ENCODE measurements around the gene YTHDF1. TPM values are rescaled to one million over a fixed set of nuclear protein-coding genes. Genes with fewer than 3 reads are reported as not detected.

The YTHDF1 gene
- polyA plus RNA-seq, 1 donor from 2014 or later, result 36.9 TPM

DNA sequence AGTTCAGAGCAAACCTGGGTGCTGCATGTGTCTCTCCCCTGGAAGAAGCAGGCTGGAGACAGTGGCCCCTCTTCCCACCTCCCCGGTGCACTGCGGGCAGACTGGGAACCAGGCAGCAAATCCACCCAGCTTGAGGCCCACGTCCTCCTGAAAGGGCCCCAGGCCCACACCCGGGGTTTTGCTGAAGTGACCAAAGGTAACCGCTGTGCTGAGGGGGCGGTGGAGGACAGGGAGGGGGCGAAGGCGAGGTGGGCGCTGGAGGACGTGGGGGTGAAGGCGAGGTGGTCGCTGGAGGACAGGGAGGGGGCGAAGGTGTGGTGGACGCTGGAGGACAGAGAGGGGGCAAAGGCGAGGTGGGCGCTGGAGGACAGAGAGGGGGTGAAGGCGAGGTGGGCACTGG, 18.0 kb upstream of the YTHDF1 start:
- Histone ChIP-seq H3K27me3 (ENCODE audit: insufficient read depth, low read depth, low read length) (no peaks in the 10 kb centered on the region), H3F3A (ENCODE audit: insufficient read depth, low read length, poor library complexity, severe bottlenecking) (no peaks in the 10 kb centered on the region), H3K79me2 (replicated peaks; ENCODE audit: insufficient read depth, low read length) (no peaks in the 10 kb centered on the region), H3K4me3 (ENCODE audit: low read length) (no peak overlapping the region), H3K4me2 (ENCODE audit: low read length) (no peak overlapping the region), H3K9me3 (ENCODE audit: low read length) (no peaks in the 10 kb centered on the region), H3K9me2 (ENCODE audit: insufficient read depth, low read length) (no peaks in the 10 kb centered on the region), H3K9ac (ENCODE audit: low read length) (no peak overlapping the region), H4K20me1 (ENCODE audit: insufficient read depth) (no peaks in the 10 kb centered on the region), H2AFZ (ENCODE audit: low read depth, low read length) (no peak overlapping the region), H3K27ac (ENCODE audit: low read length) (no peak overlapping the region), H3K36me3 (ENCODE audit: insufficient read depth, low read length) (no peaks in the 10 kb centered on the region)
- TF ChIP-seq SMC3 (conservative IDR thresholded peaks at IDR 0.05; ENCODE audit: poor library complexity) (no peak), RAD21 (conservative IDR thresholded peaks at IDR 0.05) (no peak), MXI1 (conservative IDR thresholded peaks at IDR 0.05; ENCODE audit: poor library complexity, severe bottlenecking) (no peak), TAF1 (IDR thresholded peaks at IDR 0.05; ENCODE audit: low read depth) (no peak), EZH2 (IDR thresholded peaks at IDR 0.05; ENCODE audit: borderline replicate concordance, insufficient read depth, low read length, poor library complexity, severe bottlenecking) (no peak), EP300 (conservative IDR thresholded peaks at IDR 0.05; ENCODE audit: poor library complexity, severe bottlenecking) (no peak), POLR2AphosphoS5 (IDR thresholded peaks at IDR 0.05) (no peak)
- TF ChIP-seq, protein P1, sequence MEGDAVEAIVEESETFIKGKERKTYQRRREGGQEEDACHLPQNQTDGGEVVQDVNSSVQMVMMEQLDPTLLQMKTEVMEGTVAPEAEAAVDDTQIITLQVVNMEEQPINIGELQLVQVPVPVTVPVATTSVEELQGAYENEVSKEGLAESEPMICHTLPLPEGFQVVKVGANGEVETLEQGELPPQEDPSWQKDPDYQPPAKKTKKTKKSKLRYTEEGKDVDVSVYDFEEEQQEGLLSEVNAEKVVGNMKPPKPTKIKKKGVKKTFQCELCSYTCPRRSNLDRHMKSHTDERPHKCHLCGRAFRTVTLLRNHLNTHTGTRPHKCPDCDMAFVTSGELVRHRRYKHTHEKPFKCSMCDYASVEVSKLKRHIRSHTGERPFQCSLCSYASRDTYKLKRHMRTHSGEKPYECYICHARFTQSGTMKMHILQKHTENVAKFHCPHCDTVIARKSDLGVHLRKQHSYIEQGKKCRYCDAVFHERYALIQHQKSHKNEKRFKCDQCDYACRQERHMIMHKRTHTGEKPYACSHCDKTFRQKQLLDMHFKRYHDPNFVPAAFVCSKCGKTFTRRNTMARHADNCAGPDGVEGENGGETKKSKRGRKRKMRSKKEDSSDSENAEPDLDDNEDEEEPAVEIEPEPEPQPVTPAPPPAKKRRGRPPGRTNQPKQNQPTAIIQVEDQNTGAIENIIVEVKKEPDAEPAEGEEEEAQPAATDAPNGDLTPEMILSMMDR (IDR thresholded peaks at IDR 0.05; ENCODE audit: poor library complexity, severe bottlenecking), result no peak
- TF ChIP-seq, protein P2, sequence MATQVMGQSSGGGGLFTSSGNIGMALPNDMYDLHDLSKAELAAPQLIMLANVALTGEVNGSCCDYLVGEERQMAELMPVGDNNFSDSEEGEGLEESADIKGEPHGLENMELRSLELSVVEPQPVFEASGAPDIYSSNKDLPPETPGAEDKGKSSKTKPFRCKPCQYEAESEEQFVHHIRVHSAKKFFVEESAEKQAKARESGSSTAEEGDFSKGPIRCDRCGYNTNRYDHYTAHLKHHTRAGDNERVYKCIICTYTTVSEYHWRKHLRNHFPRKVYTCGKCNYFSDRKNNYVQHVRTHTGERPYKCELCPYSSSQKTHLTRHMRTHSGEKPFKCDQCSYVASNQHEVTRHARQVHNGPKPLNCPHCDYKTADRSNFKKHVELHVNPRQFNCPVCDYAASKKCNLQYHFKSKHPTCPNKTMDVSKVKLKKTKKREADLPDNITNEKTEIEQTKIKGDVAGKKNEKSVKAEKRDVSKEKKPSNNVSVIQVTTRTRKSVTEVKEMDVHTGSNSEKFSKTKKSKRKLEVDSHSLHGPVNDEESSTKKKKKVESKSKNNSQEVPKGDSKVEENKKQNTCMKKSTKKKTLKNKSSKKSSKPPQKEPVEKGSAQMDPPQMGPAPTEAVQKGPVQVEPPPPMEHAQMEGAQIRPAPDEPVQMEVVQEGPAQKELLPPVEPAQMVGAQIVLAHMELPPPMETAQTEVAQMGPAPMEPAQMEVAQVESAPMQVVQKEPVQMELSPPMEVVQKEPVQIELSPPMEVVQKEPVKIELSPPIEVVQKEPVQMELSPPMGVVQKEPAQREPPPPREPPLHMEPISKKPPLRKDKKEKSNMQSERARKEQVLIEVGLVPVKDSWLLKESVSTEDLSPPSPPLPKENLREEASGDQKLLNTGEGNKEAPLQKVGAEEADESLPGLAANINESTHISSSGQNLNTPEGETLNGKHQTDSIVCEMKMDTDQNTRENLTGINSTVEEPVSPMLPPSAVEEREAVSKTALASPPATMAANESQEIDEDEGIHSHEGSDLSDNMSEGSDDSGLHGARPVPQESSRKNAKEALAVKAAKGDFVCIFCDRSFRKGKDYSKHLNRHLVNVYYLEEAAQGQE (IDR thresholded peaks at IDR 0.05; ENCODE audit: borderline replicate concordance), result no peak

DNA sequence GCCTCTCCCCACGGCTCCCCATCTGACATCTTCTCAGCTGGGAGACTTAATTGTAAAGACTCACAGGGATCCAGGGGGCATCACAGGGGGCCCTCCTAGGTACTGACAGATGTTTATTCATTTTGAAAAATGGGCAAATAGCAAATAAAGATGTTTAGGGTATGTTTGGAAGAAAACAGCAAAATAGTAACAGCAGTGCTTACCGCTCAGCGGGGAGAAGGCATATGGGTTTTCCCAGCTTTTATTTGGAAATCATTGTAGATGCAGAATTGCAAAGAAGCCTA, 17.1 kb upstream of the YTHDF1 start:
- TF ChIP-seq MXI1 (conservative IDR thresholded peaks at IDR 0.05; ENCODE audit: poor library complexity, severe bottlenecking) (no peak), EZH2 (IDR thresholded peaks at IDR 0.05; ENCODE audit: borderline replicate concordance, insufficient read depth, low read length, poor library complexity, severe bottlenecking) (no peak), EP300 (conservative IDR thresholded peaks at IDR 0.05; ENCODE audit: poor library complexity, severe bottlenecking) (no peak), SMC3 (conservative IDR thresholded peaks at IDR 0.05; ENCODE audit: poor library complexity) (no peak)
- TF ChIP-seq, protein P2 (IDR thresholded peaks at IDR 0.05; ENCODE audit: borderline replicate concordance), result no peak
- Histone ChIP-seq H3K9me3 (ENCODE audit: low read length) (no peaks in the 10 kb centered on the region), H2AFZ (ENCODE audit: low read depth, low read length) (no peak overlapping the region), H3F3A (ENCODE audit: insufficient read depth, low read length, poor library complexity, severe bottlenecking) (no peaks in the 10 kb centered on the region), H3K79me2 (replicated peaks; ENCODE audit: insufficient read depth, low read length) (no peaks in the 10 kb centered on the region), H3K9me2 (ENCODE audit: insufficient read depth, low read length) (no peaks in the 10 kb centered on the region), H3K4me3 (ENCODE audit: low read length) (no peak overlapping the region), H3K9ac (ENCODE audit: low read length) (no peak overlapping the region), H4K20me1 (ENCODE audit: insufficient read depth) (no peaks in the 10 kb centered on the region), H3K36me3 (ENCODE audit: insufficient read depth, low read length) (no peaks in the 10 kb centered on the region), H3K4me2 (ENCODE audit: low read length) (no peak overlapping the region), H3K27ac (ENCODE audit: low read length) (no peak overlapping the region), H3K27me3 (ENCODE audit: insufficient read depth, low read depth, low read length) (no peaks in the 10 kb centered on the region)

Data from neural cell (in vitro differentiated cells).